GM21390 (cell line): ENCODE results near the gene ALDH1A1.

Experiments used
- ATAC-seq: cut with Tn5 transposase; IDR thresholded peaks from one replicate; pipeline ENCODE4 v1.9.1; 2021; ENCODE audit not compliant: unreplicated experiment

Gene ALDH1A1

GRCh38 chr9:72898784-72899733 is 53.8 kb downstream of the ALDH1A1 start:
- ATAC-seq = no peak

GRCh38 chr9:72898360-72898759 is 54.5 kb downstream of the ALDH1A1 start:
- no peak for ATAC-seq

- no peak for ATAC-seq
Measured at GRCh38 chr9:72897069-72897649, 55.7 kb downstream of the ALDH1A1 start.

- no peak for ATAC-seq
Measured at GRCh38 chr9:72896439-72896838, 56.4 kb downstream of the ALDH1A1 start.

GRCh38 chr9:72895122-72895521 is 57.7 kb downstream of the ALDH1A1 start:
- ATAC-seq = no peak

- no peak for ATAC-seq
Measured at GRCh38 chr9:72894342-72894741, 58.5 kb downstream of the ALDH1A1 start.

GRCh38 chr9:72893437-72893836 is 59.4 kb downstream of the ALDH1A1 start:
- ATAC-seq = no peak

GRCh38 chr9:72891043-72891442 is 61.8 kb downstream of the ALDH1A1 start:
- ATAC-seq = no peak

- ATAC-seq = no peak
Measured at GRCh38 chr9:72888943-72889342, 63.9 kb downstream of the ALDH1A1 start.

GRCh38 chr9:72888067-72888466 is 64.8 kb downstream of the ALDH1A1 start:
- ATAC-seq = no peak

GRCh38 chr9:72886386-72886785 is 66.5 kb downstream of the ALDH1A1 start:
- no peak for ATAC-seq

GRCh38 chr9:72884508-72884907 is 68.3 kb downstream of the ALDH1A1 start:
- ATAC-seq = no peak

GRCh38 chr9:72883875-72884274 is 69.0 kb downstream of the ALDH1A1 start:
- ATAC-seq = no peak

- ATAC-seq = no peak
Measured at GRCh38 chr9:72882117-72882775, 70.6 kb downstream of the ALDH1A1 start.

- no peak for ATAC-seq
Measured at GRCh38 chr9:72880821-72881220, 72.0 kb downstream of the ALDH1A1 start.

GRCh38 chr9:72875221-72875620 is 77.6 kb downstream of the ALDH1A1 start:
- ATAC-seq = no peak

GRCh38 chr9:72874344-72874743 is 78.5 kb downstream of the ALDH1A1 start:
- ATAC-seq = no peak

- no peak for ATAC-seq
Measured at GRCh38 chr9:72873456-72873855, 79.4 kb downstream of the ALDH1A1 start.

- ATAC-seq = no peak
Measured at GRCh38 chr9:72872718-72873117, 80.1 kb downstream of the ALDH1A1 start.

GRCh38 chr9:72871685-72872084 is 81.2 kb downstream of the ALDH1A1 start:
- ATAC-seq = no peak

GRCh38 chr9:72864327-72864726 is 88.5 kb downstream of the ALDH1A1 start:
- ATAC-seq = no peak
